GM12878 (cell line): ENCODE results near the gene ZMIZ1. TPM values are rescaled to one million over a fixed set of nuclear protein-coding genes. Genes with fewer than 3 reads are reported as not detected.

Source experiments
- ATAC-seq: fragments of 200-7000 bp; cut with Tn5 transposase; 3 replicates; pipeline ENCODE4 v1.9.1; 2020; ENCODE audit warnings: mild to moderate bottlenecking, moderate library complexity
- BruUV-seq: library from RNA; stranded (reverse); fragments of 400-500 nt; replicated peaks from 2 replicates; lab custom pipeline; 2021; lab: Mats Ljungman, UMichigan
- CTCF ChIA-PET: fragments of 300-600 bp; sonication (Branson Sonifier 250); formaldehyde crosslinking; extraction: SDS; loops from one replicate; lab custom pipeline; 2021; ENCODE audit warnings: inconsistent platforms; lab: Yijun Ruan, JAX
- POLR2A ChIA-PET: fragments of 350-600 bp; formaldehyde crosslinking; extraction: SDS; loops from one replicate; lab custom pipeline; 2021; ENCODE audit warnings: inconsistent platforms; lab: Charles Lee
- RAD21 ChIA-PET: fragments of 300-600 bp; sonication (Branson Sonifier 250); formaldehyde crosslinking; loops from one replicate; lab custom pipeline; 2023; ENCODE audit warnings: antibody characterized with exemption; ENCODE audit not compliant: unreplicated experiment; lab: Charles Lee
- SMC1A ChIA-PET: fragments of 300-600 bp; sonication (Branson Sonifier 250); formaldehyde crosslinking; loops from one replicate; lab custom pipeline; 2023; ENCODE audit not compliant: unreplicated experiment, uncharacterized antibody; lab: Charles Lee
- DNase-seq: peaks from one replicate; pipeline ENCODE4 v3.0.0-alpha.2; 2011; ENCODE audit warnings: low read depth, low spot score
- FAIRE-seq: peaks from 3 replicates; lab custom pipeline; 2011; peaks lifted over from hg19 to GRCh38; lab: Jason Lieb, UNC
- H2AFZ ChIP-seq: 2 replicates; pipeline ENCODE4 v1.6.0; 2011; ENCODE audit warnings: low read depth, low read length, control low read depth; ENCODE audit not compliant: control insufficient read depth
- H3K27ac ChIP-seq: 2 replicates; pipeline ENCODE4 v1.5.1; 2011; ENCODE audit warnings: control low read depth; ENCODE audit not compliant: control insufficient read depth, insufficient read depth
- H3K27me3 ChIP-seq, 2 experiments: replicated peaks in 1 of 2; 2 replicates each; pipeline versions ENCODE4 v1.6.0 to v1.6.1; 2011; ENCODE audit warnings: low read length in 1 of 2; ENCODE audit not compliant: control insufficient read depth in 2 of 2, insufficient read depth in 2 of 2
- H3K36me3 ChIP-seq, 2 experiments: 2 replicates each; pipeline ENCODE4 v1.5.1; 2011; ENCODE audit warnings: low read length in 1 of 2; ENCODE audit not compliant: control insufficient read depth in 2 of 2, insufficient read depth in 2 of 2
- H3K4me1 ChIP-seq: 2 replicates; pipeline ENCODE4 v1.6.1; 2011; ENCODE audit warnings: mild to moderate bottlenecking, low read length, moderate library complexity, mixed read lengths; ENCODE audit not compliant: control insufficient read depth, insufficient read depth
- H3K4me2 ChIP-seq: 2 replicates; pipeline ENCODE4 v1.6.0; 2011; ENCODE audit warnings: control low read depth; ENCODE audit not compliant: control insufficient read depth, insufficient read depth
- H3K4me3 ChIP-seq: fragments of 200-600 bp; sonication (generic); 2 replicates; pipeline ENCODE4 v1.5.1; 2016
- H3K79me2 ChIP-seq: 2 replicates; pipeline ENCODE4 v1.6.0; 2011; ENCODE audit warnings: low read length; ENCODE audit not compliant: control insufficient read depth, insufficient read depth
- H3K9ac ChIP-seq: 2 replicates; pipeline ENCODE4 v1.8.0; 2011; ENCODE audit warnings: low read length, control low read depth, mixed read lengths; ENCODE audit not compliant: control insufficient read depth, insufficient read depth
- H3K9me3 ChIP-seq: replicated peaks from 3 replicates; pipeline ENCODE4 v1.5.1; 2011; ENCODE audit warnings: mild to moderate bottlenecking, low read length; ENCODE audit not compliant: control insufficient read depth, insufficient read depth
- H4K20me1 ChIP-seq: 2 replicates; pipeline ENCODE4 v1.6.0; 2011; ENCODE audit not compliant: control insufficient read depth, insufficient read depth
- BCL11A ChIP-seq: IDR thresholded peaks from 2 replicates; pipeline ENCODE4 v1.6.1; 2011; ENCODE audit warnings: low read depth, low read length
- EP300 ChIP-seq, 2 experiments: fragments of 150-350 bp in 1 of 2; IDR thresholded peaks; 2 replicates each; pipeline ENCODE4 v1.6.1; 2011 to 2012; ENCODE audit warnings: low read depth in 2 of 2, low read length in 2 of 2, borderline replicate concordance in 1 of 2, improper control_type of control experiment in 1 of 2, inconsistent platforms in 1 of 2; ENCODE audit not compliant: control insufficient read depth in 1 of 2
- FOS ChIP-seq: IDR thresholded peaks from 3 replicates; pipeline ENCODE4 v1.6.1; 2011; ENCODE audit warnings: borderline replicate concordance; ENCODE audit not compliant: insufficient read length; ENCODE audit errors: extremely low read depth
- KAT2A ChIP-seq: conservative IDR thresholded peaks from 2 replicates; pipeline ENCODE4 v1.6.1; 2011; ENCODE audit warnings: low read depth, low read length; ENCODE audit not compliant: control insufficient read depth
- RELA ChIP-seq: fragments of 450-650 bp; IDR thresholded peaks from 2 replicates; pipeline ENCODE4 v1.8.0; 2014; ENCODE audit warnings: borderline replicate concordance; ENCODE audit not compliant: partially characterized antibody
- SMAD1 ChIP-seq: fragments of 450-650 bp; IDR thresholded peaks from 2 replicates; pipeline ENCODE4 v1.6.1; 2018; ENCODE audit warnings: mild to moderate bottlenecking, low read depth; ENCODE audit not compliant: partially characterized antibody
- SMC3 ChIP-seq: IDR thresholded peaks from 2 replicates; pipeline ENCODE4 v1.6.1; 2011; ENCODE audit warnings: low read length, improper control_type of control experiment, borderline replicate concordance
- TCF12 ChIP-seq: IDR thresholded peaks from 2 replicates; pipeline ENCODE4 v1.6.1; 2011; ENCODE audit warnings: low read depth, mild to moderate bottlenecking, low read length
- WGBS: methylation state at CpG from one replicate; pipeline ENCODE4 v1.1.6; 2016; ENCODE audit warnings: low lambda C conversion rate; ENCODE audit not compliant: insufficient replicate concordance, insufficient coverage; ENCODE audit errors: missing lambda C conversion rate; 5-methylcytosine and 5-hydroxymethylcytosine counted together
- in situ Hi-C: fragments of 300-500 bp; cut with MboI; formaldehyde crosslinking; loops from 9 replicates; pipeline ENCODE4 v1.14.3; 2018; ENCODE audit warnings: mixed read lengths
- intact Hi-C: fragments of 100-400 bp; cut with micrococcal nuclease; formaldehyde crosslinking; loops from one replicate; pipeline ENCODE4 v1.14.2; 2022; ENCODE audit not compliant: unreplicated experiment
- polyA plus RNA-seq, 11 experiments: library from polyadenylated mRNA; depleted of rRNA in 4 of 11; unstranded in 6 of 11; stranded (reverse) in 5 of 11; fragments of >200 nt; fragmentation: Nextera tagmentation in 4 of 11; fragmentation: Illumina TruSeq in 1 of 11; extraction: Ambion mirVana in 4 of 11; extraction: Trizol in 1 of 11; gene quantifications; 1 replicate in 1 of 11; 2 replicates in 10 of 11; pipeline versions ENCODE4 v1.2.1 to v1.2.3, GENCODE V29; 2011 to 2016; ENCODE audit warnings: inconsistent platforms in 2 of 11, missing spikeins in 2 of 11, low read depth in 1 of 11
- total RNA-seq, 4 experiments: library from RNA; depleted of rRNA in 3 of 4; stranded (reverse); fragments of >200 nt in 3 of 4; fragmentation: Illumina TruSeq in 1 of 4; extraction: Trizol in 1 of 4; gene quantifications; 2 replicates each; pipeline versions ENCODE4 v1.2.1 to v1.2.3, GENCODE V29; 2013 to 2021
- TF ChIP-seq, protein P1 (sequence below): IDR thresholded peaks from 2 replicates; pipeline ENCODE4 v1.6.1; 2012; ENCODE audit warnings: improper control_type of control experiment, low read depth, low read length; ENCODE audit not compliant: insufficient replicate concordance
- TF ChIP-seq, protein P2 (sequence below): IDR thresholded peaks from 2 replicates; pipeline ENCODE4 v1.6.1; 2011; ENCODE audit warnings: low read depth, mild to moderate bottlenecking, low read length, moderate library complexity, borderline replicate concordance; ENCODE audit errors: extremely low read depth

ZMIZ1 gene
- total and polyA plus RNA-seq, 10 of the 15 experiments (the other 5 are each of a cell fraction or from before 2014, with no cell fraction given): 3.1 to 82.3 (median 14.9) TPM

DNA sequence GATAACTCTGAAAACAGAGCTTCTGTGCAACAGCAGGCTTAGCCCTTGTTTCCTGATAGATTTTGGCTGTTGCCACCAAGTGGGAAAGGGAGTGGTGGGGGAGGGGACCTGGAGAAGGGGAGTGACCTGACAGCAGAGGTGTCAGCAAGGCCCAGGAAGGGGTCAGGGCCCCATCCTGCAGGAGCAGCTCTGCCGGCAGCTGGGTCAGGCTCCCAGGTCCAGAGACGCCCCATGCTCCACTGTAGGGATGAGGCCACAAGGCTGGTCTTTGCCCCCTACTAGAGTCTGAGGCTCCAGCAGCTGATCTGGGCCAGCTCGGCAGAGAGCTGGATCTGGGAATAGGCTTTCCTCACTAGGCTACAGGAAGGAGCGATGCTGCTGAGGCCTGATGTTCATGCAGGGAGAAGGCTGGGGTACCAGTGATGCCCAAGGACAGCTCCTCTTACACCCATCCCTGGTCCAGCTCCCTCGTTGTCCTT lies 44.0 kb upstream of the ZMIZ1 start:
- POLR2A ChIA-PET: no interaction called here
- Histone ChIP-seq H3K9me3 (no peaks in the 10 kb centered on the region), H3K79me2 (no peaks in the 10 kb centered on the region), H2AFZ (no peak overlapping the region), H3K9ac (no peak overlapping the region), H3K4me2 (no peak overlapping the region), H3K4me1 (peaks cover 14% of the 10 kb centered on the region), H3K36me3 (no peaks in the 10 kb centered on the region), H3K27ac (no peak overlapping the region), H3K4me3 (no peak overlapping the region), H4K20me1 (no peaks in the 10 kb centered on the region), H3K27me3 (peaks cover 0 to 1% of the 10 kb centered on the region in 2 experiments; a peak in 1 of 4 replicates)
- in situ Hi-C loops (no loop called here), intact Hi-C loops (no loop called here)
- no peak for DNase-seq
- WGBS: 61% methylated on average over 5 of the region's 5 CpGs
- no TSS peak for BruUV-seq
- SMC1A ChIA-PET: no interaction called here
- no peak for FAIRE-seq
- TF ChIP-seq RELA (no peak), TCF12 (no peak), FOS (no peak), SMC3 (no peak), BCL11A (no peak), KAT2A (no peak), EP300 (IDR thresholded peaks at IDR 0.05; ENCODE audit: borderline replicate concordance in 1 of 2, control insufficient read depth in 1 of 2, low read depth in 2 of 2, low read length in 2 of 2) (no peak)
- no peak for ATAC-seq
- RAD21 ChIA-PET: no interaction called here
- CTCF ChIA-PET: no interaction called here

DNA sequence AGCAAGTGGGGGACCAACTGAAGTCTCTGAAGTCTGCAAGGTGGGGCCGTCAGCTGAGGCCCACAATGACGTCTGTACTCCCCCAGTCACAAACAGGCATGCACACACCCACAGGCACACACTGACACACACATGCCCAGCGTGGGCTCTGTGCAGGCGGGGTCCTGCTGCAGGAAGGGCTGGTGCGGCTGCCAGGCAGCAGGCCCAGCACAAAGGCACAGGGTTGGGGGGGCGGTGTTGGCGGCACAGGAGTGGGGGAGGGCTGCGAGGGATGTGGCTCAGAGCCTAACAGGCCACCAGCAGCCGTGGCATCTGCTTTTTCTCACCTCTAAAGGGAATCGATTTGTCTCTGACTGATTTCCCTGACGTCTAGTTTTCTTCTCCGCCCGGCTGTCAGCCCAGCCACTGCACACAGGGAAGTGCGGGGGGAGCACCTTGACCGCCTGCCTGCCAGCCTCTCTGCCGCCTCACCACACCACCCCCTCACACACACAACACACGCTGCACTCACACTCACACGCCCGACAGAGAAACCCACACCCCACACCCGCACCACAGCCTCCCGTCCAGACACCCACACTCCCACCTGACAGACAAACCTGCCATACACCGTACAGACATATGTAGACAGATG lies 43.5 kb upstream of the ZMIZ1 start:
- 32% methylated on average over 18 of the region's 22 CpGs for WGBS
- in situ Hi-C loops: no loop called here
- TF ChIP-seq, protein P1, sequence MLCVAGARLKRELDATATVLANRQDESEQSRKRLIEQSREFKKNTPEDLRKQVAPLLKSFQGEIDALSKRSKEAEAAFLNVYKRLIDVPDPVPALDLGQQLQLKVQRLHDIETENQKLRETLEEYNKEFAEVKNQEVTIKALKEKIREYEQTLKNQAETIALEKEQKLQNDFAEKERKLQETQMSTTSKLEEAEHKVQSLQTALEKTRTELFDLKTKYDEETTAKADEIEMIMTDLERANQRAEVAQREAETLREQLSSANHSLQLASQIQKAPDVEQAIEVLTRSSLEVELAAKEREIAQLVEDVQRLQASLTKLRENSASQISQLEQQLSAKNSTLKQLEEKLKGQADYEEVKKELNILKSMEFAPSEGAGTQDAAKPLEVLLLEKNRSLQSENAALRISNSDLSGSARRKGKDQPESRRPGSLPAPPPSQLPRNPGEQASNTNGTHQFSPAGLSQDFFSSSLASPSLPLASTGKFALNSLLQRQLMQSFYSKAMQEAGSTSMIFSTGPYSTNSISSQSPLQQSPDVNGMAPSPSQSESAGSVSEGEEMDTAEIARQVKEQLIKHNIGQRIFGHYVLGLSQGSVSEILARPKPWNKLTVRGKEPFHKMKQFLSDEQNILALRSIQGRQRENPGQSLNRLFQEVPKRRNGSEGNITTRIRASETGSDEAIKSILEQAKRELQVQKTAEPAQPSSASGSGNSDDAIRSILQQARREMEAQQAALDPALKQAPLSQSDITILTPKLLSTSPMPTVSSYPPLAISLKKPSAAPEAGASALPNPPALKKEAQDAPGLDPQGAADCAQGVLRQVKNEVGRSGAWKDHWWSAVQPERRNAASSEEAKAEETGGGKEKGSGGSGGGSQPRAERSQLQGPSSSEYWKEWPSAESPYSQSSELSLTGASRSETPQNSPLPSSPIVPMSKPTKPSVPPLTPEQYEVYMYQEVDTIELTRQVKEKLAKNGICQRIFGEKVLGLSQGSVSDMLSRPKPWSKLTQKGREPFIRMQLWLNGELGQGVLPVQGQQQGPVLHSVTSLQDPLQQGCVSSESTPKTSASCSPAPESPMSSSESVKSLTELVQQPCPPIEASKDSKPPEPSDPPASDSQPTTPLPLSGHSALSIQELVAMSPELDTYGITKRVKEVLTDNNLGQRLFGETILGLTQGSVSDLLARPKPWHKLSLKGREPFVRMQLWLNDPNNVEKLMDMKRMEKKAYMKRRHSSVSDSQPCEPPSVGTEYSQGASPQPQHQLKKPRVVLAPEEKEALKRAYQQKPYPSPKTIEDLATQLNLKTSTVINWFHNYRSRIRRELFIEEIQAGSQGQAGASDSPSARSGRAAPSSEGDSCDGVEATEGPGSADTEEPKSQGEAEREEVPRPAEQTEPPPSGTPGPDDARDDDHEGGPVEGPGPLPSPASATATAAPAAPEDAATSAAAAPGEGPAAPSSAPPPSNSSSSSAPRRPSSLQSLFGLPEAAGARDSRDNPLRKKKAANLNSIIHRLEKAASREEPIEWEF: no peak
- TF ChIP-seq, protein P2, sequence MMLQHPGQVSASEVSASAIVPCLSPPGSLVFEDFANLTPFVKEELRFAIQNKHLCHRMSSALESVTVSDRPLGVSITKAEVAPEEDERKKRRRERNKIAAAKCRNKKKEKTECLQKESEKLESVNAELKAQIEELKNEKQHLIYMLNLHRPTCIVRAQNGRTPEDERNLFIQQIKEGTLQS: no peak
- TF ChIP-seq SMAD1 (no peak), FOS (no peak)

More for the DNA sequence above, 43.5 kb upstream of the ZMIZ1 start:
- ChIA-PET POLR2A (no interaction called here), RAD21 (no interaction called here), SMC1A (no interaction called here), CTCF (no interaction called here)
- no peaks in the 10 kb centered on the region for H3K36me3 ChIP-seq
- H3K9ac ChIP-seq: no peak overlapping the region
- no peak overlapping the region for H3K4me3 ChIP-seq
- H4K20me1 ChIP-seq: no peaks in the 10 kb centered on the region
- H3K4me2 ChIP-seq: no peak overlapping the region
- ATAC-seq (no peak), FAIRE-seq (no peak), DNase-seq (no peak)
- intact Hi-C loops: no loop called here
- peaks cover 14% of the 10 kb centered on the region for H3K4me1 ChIP-seq
- no peaks in the 10 kb centered on the region for H3K9me3 ChIP-seq
- no TSS peak for BruUV-seq
- H3K27me3 ChIP-seq: peaks cover 0 to 1% of the 10 kb centered on the region in 2 experiments; a peak in 1 of 4 replicates
- no peak overlapping the region for H2AFZ ChIP-seq
- no peaks in the 10 kb centered on the region for H3K79me2 ChIP-seq
- no peak overlapping the region for H3K27ac ChIP-seq
